NB4 (cell line): ENCODE results near the gene BMPR1A.
"Not testable (repeated sequence)": the region's sequence is repeated elsewhere in the genome, so short reads cannot be mapped to it uniquely, and the experiment has no call there.

ENCODE experiments used
- DNase-seq: peaks from one replicate; pipeline ENCODE4 v3.0.0; 2010; ENCODE audit warnings: low read depth
- H3K4me3 ChIP-seq: one replicate; pipeline ENCODE4 v1.5.1; 2011; ENCODE audit warnings: mild to moderate bottlenecking, low read depth, low read length, moderate library complexity
- CTCF ChIP-seq: IDR thresholded peaks from one replicate; pipeline ENCODE4 v1.5.1; 2012; ENCODE audit warnings: low read depth, low read length
- MYC ChIP-seq: IDR thresholded peaks from 2 replicates; pipeline ENCODE4 v1.6.1; 2011; ENCODE audit warnings: low read depth, low read length
- POLR2A ChIP-seq: IDR thresholded peaks from 2 replicates; pipeline ENCODE4 v1.6.1; 2011; ENCODE audit warnings: mild to moderate bottlenecking; ENCODE audit not compliant: insufficient read length; ENCODE audit errors: extremely low read depth
- TF ChIP-seq, protein P1 (sequence below): IDR thresholded peaks from 2 replicates; pipeline ENCODE4 v1.6.1; 2011; ENCODE audit warnings: low read depth, low read length

The BMPR1A gene

GRCh38 chr10:86972613-86973380, 216.4 kb downstream of the BMPR1A start:
- no peak for DNase-seq
- TF ChIP-seq POLR2A (no peak), CTCF (no peak), MYC (no peak)
- TF ChIP-seq, protein P1, sequence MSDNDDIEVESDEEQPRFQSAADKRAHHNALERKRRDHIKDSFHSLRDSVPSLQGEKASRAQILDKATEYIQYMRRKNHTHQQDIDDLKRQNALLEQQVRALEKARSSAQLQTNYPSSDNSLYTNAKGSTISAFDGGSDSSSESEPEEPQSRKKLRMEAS: no peak
- H3K4me3 ChIP-seq: no peak overlapping the region

- no peak for TF ChIP-seq POLR2A
- TF ChIP-seq CTCF: no peak
- no peak for TF ChIP-seq MYC
- TF ChIP-seq, protein P1: no peak
- DNase-seq: no peak
- H3K4me3 ChIP-seq: no peak overlapping the region
Measured at GRCh38 chr10:86974484-86974883, 218.1 kb downstream of the BMPR1A start.

- no peak overlapping the region for H3K4me3 ChIP-seq
- DNase-seq: no peak
- TF ChIP-seq, protein P1: no peak
- TF ChIP-seq CTCF (no peak), POLR2A (no peak), MYC (no peak)
Measured at GRCh38 chr10:86976362-86977056, 220.1 kb downstream of the BMPR1A start.

DNA sequence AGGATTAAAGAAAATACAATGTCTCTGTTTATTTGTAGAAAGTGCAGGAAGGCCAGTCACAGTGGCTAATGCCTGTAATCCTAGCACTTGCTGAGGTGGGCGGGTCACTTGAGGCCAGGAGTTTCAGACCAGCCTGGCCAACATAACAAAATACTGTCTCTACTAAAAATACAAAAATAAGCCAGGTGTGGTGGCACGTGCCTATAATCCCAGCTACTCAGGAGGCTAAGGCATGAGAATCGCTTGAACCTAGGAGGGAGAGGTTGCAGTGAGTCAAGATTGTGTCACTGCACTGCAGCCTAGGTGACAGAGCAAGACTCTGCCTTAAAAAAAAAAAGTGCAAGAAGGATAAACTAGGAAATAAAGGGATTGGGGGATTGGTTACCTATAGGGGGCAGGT, 222.0 kb downstream of the BMPR1A start:
- DNase-seq, H3K4me3 ChIP-seq: not testable (repeated sequence)

DNA sequence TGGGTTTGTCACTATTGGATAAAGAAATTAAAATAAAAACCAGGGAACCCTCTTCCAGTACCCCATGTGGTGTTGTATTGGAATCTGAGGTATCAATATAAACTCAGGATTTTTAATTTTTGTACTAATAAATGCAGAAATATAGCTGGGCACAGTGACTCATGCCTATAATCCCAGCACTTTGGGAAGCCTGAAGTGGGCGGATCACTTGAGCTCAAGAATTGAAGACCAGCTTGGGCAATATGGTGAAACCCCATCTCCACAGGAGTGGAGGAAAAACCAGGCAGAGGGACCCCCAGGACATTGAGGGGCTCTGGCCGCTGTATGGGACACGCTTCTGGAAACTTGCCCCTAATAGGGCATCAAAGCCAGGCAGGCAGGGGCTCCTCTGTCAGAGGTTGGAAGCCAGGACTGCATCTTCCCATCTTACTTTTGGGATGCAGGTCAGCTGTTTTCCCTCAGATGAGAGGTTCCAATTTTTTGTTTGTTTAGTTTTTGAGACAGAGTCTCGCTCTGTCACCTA, 222.9 kb downstream of the BMPR1A start:
- no peak overlapping the region for H3K4me3 ChIP-seq
- TF ChIP-seq, protein P1: no peak
- TF ChIP-seq CTCF: no peak
- DNase-seq: no peak

DNA sequence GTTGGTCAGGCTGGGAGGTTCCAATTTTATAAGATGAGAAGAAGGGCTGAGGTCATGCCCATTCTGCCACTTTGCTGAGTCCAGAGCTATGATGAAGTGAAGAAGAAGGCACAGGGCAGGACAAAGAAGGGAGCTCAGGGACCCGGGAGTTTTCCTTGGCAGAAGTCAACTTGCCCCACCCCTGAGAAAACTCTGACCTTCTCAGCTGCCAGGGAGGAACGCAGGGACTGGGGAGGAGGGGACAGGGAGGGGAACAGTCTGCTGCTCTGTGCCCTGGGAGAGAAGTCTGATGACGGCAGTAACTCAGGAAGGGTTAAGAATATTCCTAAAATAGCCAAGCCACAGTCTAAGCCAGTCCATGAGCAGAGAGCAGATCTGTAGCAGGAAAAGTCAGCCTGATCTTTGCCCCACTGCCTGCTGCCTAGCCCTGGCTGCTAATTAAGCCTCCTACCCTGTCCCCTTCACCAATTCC, 223.6 kb downstream of the BMPR1A start:
- TF ChIP-seq CTCF: no peak
- no peak for TF ChIP-seq MYC
- TF ChIP-seq, protein P1: no peak
- no peak for TF ChIP-seq POLR2A
- no peak overlapping the region for H3K4me3 ChIP-seq
- DNase-seq: no peak

GRCh38 chr10:86981020-86981419, 224.6 kb downstream of the BMPR1A start:
- not testable (repeated sequence) for H3K4me3 ChIP-seq
- DNase-seq: peak; percentile 37
